AG09309 (cell line): ENCODE results near the gene GNAL.

Experiments
- DNase-seq: peaks from one replicate; pipeline ENCODE4 v3.0.0-alpha.2; 2010; ENCODE audit warnings: low read depth
- H3K4me3 ChIP-seq: 2 replicates; pipeline ENCODE4 v1.5.1; 2011; ENCODE audit warnings: mild to moderate bottlenecking, low read depth, low read length, moderate library complexity; ENCODE audit not compliant: control insufficient read depth
- CTCF ChIP-seq: IDR thresholded peaks from 2 replicates; pipeline ENCODE4 v1.5.1; 2011; ENCODE audit warnings: mild to moderate bottlenecking, low read depth, low read length, inconsistent platforms; ENCODE audit not compliant: insufficient read depth, control insufficient read depth; ENCODE audit errors: missing control alignments

The GNAL gene

GRCh38 chr18:11795916-11796315 lies 106.9 kb downstream of the GNAL start:
- TF ChIP-seq CTCF = no peak
- no peak for DNase-seq

GRCh38 chr18:11798271-11798670 lies 109.2 kb downstream of the GNAL start:
- no peak for TF ChIP-seq CTCF
- H3K4me3 ChIP-seq = no peak overlapping the region
- DNase-seq = no peak

More at GRCh38 chr18:11795916-11796315, 106.9 kb downstream of the GNAL start:
- H3K4me3 ChIP-seq = no peak overlapping the region

- no peak for DNase-seq
- no peak overlapping the region for H3K4me3 ChIP-seq
- no peak for TF ChIP-seq CTCF
Observed at GRCh38 chr18:11799066-11799465, 110.0 kb downstream of the GNAL start.

GRCh38 chr18:11800566-11801334 lies 111.7 kb downstream of the GNAL start:
- no peak for TF ChIP-seq CTCF
- DNase-seq = no peak

GRCh38 chr18:11801573-11801972 lies 112.5 kb downstream of the GNAL start:
- TF ChIP-seq CTCF = no peak
- no peak overlapping the region for H3K4me3 ChIP-seq
- no peak for DNase-seq

More at GRCh38 chr18:11800566-11801334, 111.7 kb downstream of the GNAL start:
- no peak overlapping the region for H3K4me3 ChIP-seq

GRCh38 chr18:11802158-11802557 lies 113.1 kb downstream of the GNAL start:
- DNase-seq = no peak
- no peak for TF ChIP-seq CTCF
- no peak overlapping the region for H3K4me3 ChIP-seq
